Duodenal mucosa (tissue), 2 donors: ENCODE data around the gene ESRRA.
"Not testable (repeated sequence)": the region's sequence is repeated elsewhere in the genome, so short reads cannot be mapped to it uniquely, and the experiment has no call there.

Source experiments
- H3K27ac ChIP-seq: one replicate; pipeline ENCODE4 v1.7.0; 2013; ENCODE audit warnings: low read depth, low read length
- H3K27me3 ChIP-seq, 2 donors: one replicate each; pipeline ENCODE4 v1.7.0; 2013; ENCODE audit warnings: low read length in 2 of 2, control low read depth in 1 of 2; ENCODE audit not compliant: insufficient read depth in 2 of 2, control insufficient read depth in 1 of 2
- H3K36me3 ChIP-seq, 2 donors: one replicate each; pipeline ENCODE4 v1.7.0; 2013; ENCODE audit warnings: low read length in 2 of 2, control low read depth in 1 of 2; ENCODE audit not compliant: insufficient read depth in 2 of 2, control insufficient read depth in 1 of 2
- H3K4me1 ChIP-seq, 2 donors: one replicate each; pipeline ENCODE4 v1.7.0; 2013; ENCODE audit warnings: low read length in 2 of 2, control low read depth in 1 of 2; ENCODE audit not compliant: insufficient read depth in 2 of 2, control insufficient read depth in 1 of 2
- H3K4me3 ChIP-seq, 2 donors: one replicate each; pipeline ENCODE4 v1.7.0; 2013; ENCODE audit warnings: low read length in 2 of 2, low read depth in 1 of 2
- H3K9ac ChIP-seq, 2 donors: one replicate each; pipeline ENCODE4 v1.7.0; 2013; ENCODE audit warnings: low read length in 2 of 2, low read depth in 1 of 2
- H3K9me3 ChIP-seq, 2 donors: one replicate each; pipeline ENCODE4 v1.7.0; 2013; ENCODE audit warnings: low read length in 2 of 2, control low read depth in 1 of 2; ENCODE audit not compliant: control insufficient read depth in 1 of 2

The ESRRA gene

GRCh38 chr11:64321026-64321425, 15.7 kb downstream of the ESRRA start:
- no peaks in the 10 kb centered on the region for H3K27me3 ChIP-seq
- peaks cover 6 to 9% of the 10 kb centered on the region in 2 donors for H3K36me3 ChIP-seq
- H3K27ac ChIP-seq, result no peak overlapping the region
- H3K9ac ChIP-seq, result peak overlapping the region; percentile 39 to 47
- peaks cover 27 to 39% of the 10 kb centered on the region in 2 donors for H3K4me1 ChIP-seq
- H3K9me3 ChIP-seq, result no peaks in the 10 kb centered on the region
- H3K4me3 ChIP-seq, result no peak overlapping the region

- no peaks in the 10 kb centered on the region for H3K27me3 ChIP-seq
- H3K27ac ChIP-seq, result peak overlapping the region; percentile 32
- peak overlapping the region; percentile 39 to 47 for H3K9ac ChIP-seq
- H3K36me3 ChIP-seq, result peaks cover 4 to 6% of the 10 kb centered on the region in 2 donors
- no peak overlapping the region for H3K4me3 ChIP-seq
- peaks cover 23 to 34% of the 10 kb centered on the region in 2 donors for H3K4me1 ChIP-seq
- H3K9me3 ChIP-seq, result no peaks in the 10 kb centered on the region
Observed at GRCh38 chr11:64321533-64321932, 16.2 kb downstream of the ESRRA start.

GRCh38 chr11:64322925-64323260, 17.6 kb downstream of the ESRRA start:
- H3K27me3 ChIP-seq, result no peaks in the 10 kb centered on the region
- no peak overlapping the region for H3K4me3 ChIP-seq
- peaks cover 23 to 33% of the 10 kb centered on the region in 2 donors for H3K4me1 ChIP-seq
- no peak overlapping the region for H3K27ac ChIP-seq
- H3K36me3 ChIP-seq, result peaks cover 4 to 6% of the 10 kb centered on the region in 2 donors
- H3K9ac ChIP-seq, result no peak overlapping the region
- no peaks in the 10 kb centered on the region for H3K9me3 ChIP-seq

- Histone ChIP-seq H3K9ac (no peak overlapping the region), H3K9me3 (no peaks in the 10 kb centered on the region), H3K27ac (no peak overlapping the region), H3K36me3 (peaks cover 4 to 6% of the 10 kb centered on the region in 2 donors), H3K4me1 (peaks cover 23 to 35% of the 10 kb centered on the region in 2 donors), H3K4me3 (no peak overlapping the region), H3K27me3 (no peaks in the 10 kb centered on the region)
Observed at GRCh38 chr11:64323373-64323772, 18.0 kb downstream of the ESRRA start.

- H3K4me1 ChIP-seq, result peaks cover 21 to 33% of the 10 kb centered on the region in 2 donors
- H3K4me3 ChIP-seq, H3K9me3 ChIP-seq, H3K27me3 ChIP-seq, H3K9ac ChIP-seq, H3K27ac ChIP-seq, H3K36me3 ChIP-seq: not testable (repeated sequence)
Observed at GRCh38 chr11:64323984-64324383, 18.7 kb downstream of the ESRRA start.

- Histone ChIP-seq H3K27ac (no peak overlapping the region), H3K4me1 (peaks cover 23 to 35% of the 10 kb centered on the region in 2 donors), H3K27me3 (no peaks in the 10 kb centered on the region), H3K36me3 (peaks cover 4 to 6% of the 10 kb centered on the region in 2 donors), H3K4me3 (no peak overlapping the region), H3K9me3 (no peaks in the 10 kb centered on the region), H3K9ac (no peak overlapping the region)
Observed at GRCh38 chr11:64324692-64325469, 19.6 kb downstream of the ESRRA start.

GRCh38 chr11:64327375-64327774, 22.1 kb downstream of the ESRRA start:
- Histone ChIP-seq H3K27ac (no peak overlapping the region), H3K4me1 (peaks cover 26 to 32% of the 10 kb centered on the region in 2 donors), H3K36me3 (peaks cover 0 to 6% of the 10 kb centered on the region in 2 donors), H3K9ac (no peak overlapping the region), H3K9me3 (no peaks in the 10 kb centered on the region), H3K4me3 (no peak overlapping the region), H3K27me3 (no peaks in the 10 kb centered on the region)

GRCh38 chr11:64327993-64328392, 22.7 kb downstream of the ESRRA start:
- no peak overlapping the region for H3K27ac ChIP-seq
- no peak overlapping the region for H3K4me3 ChIP-seq
- H3K9me3 ChIP-seq, result no peaks in the 10 kb centered on the region
- peaks cover 25 to 33% of the 10 kb centered on the region in 2 donors for H3K4me1 ChIP-seq
- peaks cover 0 to 1% of the 10 kb centered on the region in 2 donors for H3K36me3 ChIP-seq
- H3K9ac ChIP-seq, result no peak overlapping the region
- no peaks in the 10 kb centered on the region for H3K27me3 ChIP-seq

GRCh38 chr11:64330888-64331287, 25.6 kb downstream of the ESRRA start:
- H3K36me3 ChIP-seq, result no peaks in the 10 kb centered on the region
- no peaks in the 10 kb centered on the region for H3K9me3 ChIP-seq
- H3K27ac ChIP-seq, result no peak overlapping the region
- H3K4me1 ChIP-seq, result peaks cover 25 to 38% of the 10 kb centered on the region in 2 donors
- H3K27me3 ChIP-seq, result no peaks in the 10 kb centered on the region
- no peak overlapping the region for H3K9ac ChIP-seq
- H3K4me3 ChIP-seq, result no peak overlapping the region

- Histone ChIP-seq H3K27me3 (no peaks in the 10 kb centered on the region), H3K9me3 (no peaks in the 10 kb centered on the region), H3K9ac (peak overlapping the region; percentile 52 to 54), H3K36me3 (no peaks in the 10 kb centered on the region), H3K27ac (no peak overlapping the region), H3K4me3 (peak overlapping the region; percentile 7 to 31), H3K4me1 (peaks cover 25 to 38% of the 10 kb centered on the region in 2 donors)
Observed at GRCh38 chr11:64331569-64332371, 26.4 kb downstream of the ESRRA start.
